IgD-negative memory B cell (primary cell): ENCODE results near the gene DLGAP4. TPM values are rescaled to one million over a fixed set of nuclear protein-coding genes. Genes with fewer than 3 reads are reported as not detected.

ENCODE experiments used
- H3K27ac Mint-ChIP-seq, 3 donors: one replicate each; pipeline ENCODE4 v1.8.0; 2020 to 2022; ENCODE audit warnings: mild to moderate bottlenecking in 3 of 3, mixed read lengths in 3 of 3, moderate library complexity in 1 of 3
- H3K27me3 Mint-ChIP-seq: one replicate; pipeline ENCODE4 v1.8.0; 2021; ENCODE audit warnings: mixed read lengths
- H3K36me3 Mint-ChIP-seq: one replicate; pipeline ENCODE4 v1.8.0; 2020; ENCODE audit warnings: mild to moderate bottlenecking, mixed read lengths
- H3K4me1 Mint-ChIP-seq, 3 donors: one replicate each; pipeline ENCODE4 v1.8.0; 2020 to 2022; ENCODE audit warnings: mixed read lengths in 3 of 3, mild to moderate bottlenecking in 1 of 3
- H3K4me3 Mint-ChIP-seq, 4 donors: one replicate each; pipeline ENCODE4 v1.8.0; 2020 to 2022; ENCODE audit warnings: mild to moderate bottlenecking in 4 of 4, mixed read lengths in 4 of 4, moderate library complexity in 3 of 4
- H3K9me3 Mint-ChIP-seq, 3 donors: one replicate each; pipeline ENCODE4 v1.8.0; 2020 to 2021; ENCODE audit warnings: mixed read lengths in 3 of 3, mild to moderate bottlenecking in 1 of 3
- polyA plus RNA-seq: library from polyadenylated mRNA; unstranded; fragments of 300-500 nt; fragmentation: Illumina TruSeq; gene quantifications from one replicate; pipeline ENCODE4 v1.2.3, GENCODE V29; 2021

DLGAP4 gene
- polyA plus RNA-seq, 1 donor from 2014 or later: 48.2 TPM

DNA sequence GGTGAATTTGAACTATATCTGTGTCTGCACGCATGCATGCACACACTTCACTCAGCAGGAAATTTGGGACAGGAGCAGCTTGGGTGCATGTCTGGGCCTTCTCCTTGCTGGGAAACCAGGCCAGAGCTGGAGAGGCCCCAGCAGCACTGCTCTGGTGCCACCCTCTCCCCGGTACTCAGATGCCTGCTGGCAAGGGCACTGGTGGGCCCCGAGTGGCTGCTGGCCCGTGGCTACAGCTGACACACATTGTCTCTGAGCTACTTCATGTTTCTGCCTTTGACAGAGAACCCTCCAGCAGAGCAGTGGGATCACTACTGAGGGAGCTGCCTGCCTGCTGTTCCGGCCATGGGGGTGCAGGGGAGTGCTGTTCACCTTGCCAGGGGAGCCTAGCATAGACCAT lies 37.5 kb downstream of the DLGAP4 start:
- no peak overlapping the region for H3K27ac Mint-ChIP-seq
- H3K9me3 Mint-ChIP-seq: peaks cover 0 to 2% (median 0%) of the 10 kb centered on the region in 3 donors
- peaks cover 0 to 3% (median 0%) of the 10 kb centered on the region in 3 donors for H3K4me1 Mint-ChIP-seq
- no peaks in the 10 kb centered on the region for H3K36me3 Mint-ChIP-seq
- H3K27me3 Mint-ChIP-seq: peaks cover 20% of the 10 kb centered on the region
- H3K4me3 Mint-ChIP-seq: no peak overlapping the region

DNA sequence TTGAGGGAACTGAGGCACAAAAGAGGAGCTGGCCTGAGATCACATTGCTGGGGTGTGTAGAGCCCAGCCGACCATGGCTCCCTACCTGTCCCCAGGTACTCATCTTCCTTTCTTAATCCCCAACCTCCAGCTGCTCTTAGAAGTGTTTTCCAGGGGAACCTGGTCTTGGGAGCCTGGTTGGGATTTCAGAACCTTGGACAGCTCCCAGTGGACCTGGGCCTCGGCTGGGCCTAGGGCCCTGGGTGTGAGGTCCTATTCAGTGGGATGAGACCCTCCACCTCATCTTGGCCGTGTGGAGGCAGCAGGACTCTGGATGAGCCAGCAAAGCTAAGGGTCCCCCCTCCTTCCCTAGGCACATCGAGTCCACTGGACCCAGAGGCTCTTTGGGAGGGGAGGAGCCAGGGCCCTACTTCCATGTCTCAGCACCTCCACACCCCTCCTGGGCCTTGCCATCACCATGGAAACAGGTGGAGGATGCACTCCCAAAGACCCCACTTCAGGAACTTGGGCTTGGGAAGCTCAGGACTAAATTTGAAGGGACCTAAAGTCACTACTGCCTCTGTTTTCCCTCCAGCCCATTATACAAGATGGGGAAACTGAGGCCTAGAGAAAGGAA lies 38.5 kb downstream of the DLGAP4 start:
- Mint-ChIP-seq H3K4me3 (no peak overlapping the region), H3K27ac (no peak overlapping the region), H3K9me3 (peaks cover 0 to 2% (median 0%) of the 10 kb centered on the region in 3 donors)

DNA sequence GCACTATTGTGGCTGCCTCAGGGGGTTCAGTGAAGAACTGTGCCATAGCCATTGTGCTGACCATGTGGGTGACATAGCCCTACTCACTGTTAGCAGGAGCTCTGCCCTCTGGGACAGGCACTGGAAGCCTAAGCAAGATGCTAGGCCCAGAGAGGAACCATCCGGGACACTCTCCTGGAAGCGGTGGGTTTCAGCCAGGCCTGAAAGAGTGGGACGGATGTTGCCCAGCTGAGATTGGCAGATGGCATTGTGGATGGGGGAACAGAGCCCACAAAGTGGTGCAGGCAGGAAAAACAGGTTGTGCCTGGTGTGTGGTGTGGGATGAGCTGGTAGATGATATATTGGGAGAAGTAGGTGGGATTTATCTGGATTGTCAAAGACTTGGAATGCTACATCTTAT lies 40.1 kb downstream of the DLGAP4 start:
- no peak overlapping the region for H3K27ac Mint-ChIP-seq
- H3K27me3 Mint-ChIP-seq: peaks cover 16% of the 10 kb centered on the region
- peaks cover 2% of the 10 kb centered on the region for H3K36me3 Mint-ChIP-seq
- H3K4me1 Mint-ChIP-seq: peaks cover 0 to under 1% (median 0%) of the 10 kb centered on the region in 3 donors
- H3K9me3 Mint-ChIP-seq: peaks cover 0 to 2% (median 0%) of the 10 kb centered on the region in 3 donors
- H3K4me3 Mint-ChIP-seq: no peak overlapping the region

More for the DNA sequence above, 38.5 kb downstream of the DLGAP4 start:
- H3K4me1 Mint-ChIP-seq: peaks cover 0 to 3% (median 0%) of the 10 kb centered on the region in 3 donors
- peaks cover 18% of the 10 kb centered on the region for H3K27me3 Mint-ChIP-seq
- peaks cover 2% of the 10 kb centered on the region for H3K36me3 Mint-ChIP-seq

DNA sequence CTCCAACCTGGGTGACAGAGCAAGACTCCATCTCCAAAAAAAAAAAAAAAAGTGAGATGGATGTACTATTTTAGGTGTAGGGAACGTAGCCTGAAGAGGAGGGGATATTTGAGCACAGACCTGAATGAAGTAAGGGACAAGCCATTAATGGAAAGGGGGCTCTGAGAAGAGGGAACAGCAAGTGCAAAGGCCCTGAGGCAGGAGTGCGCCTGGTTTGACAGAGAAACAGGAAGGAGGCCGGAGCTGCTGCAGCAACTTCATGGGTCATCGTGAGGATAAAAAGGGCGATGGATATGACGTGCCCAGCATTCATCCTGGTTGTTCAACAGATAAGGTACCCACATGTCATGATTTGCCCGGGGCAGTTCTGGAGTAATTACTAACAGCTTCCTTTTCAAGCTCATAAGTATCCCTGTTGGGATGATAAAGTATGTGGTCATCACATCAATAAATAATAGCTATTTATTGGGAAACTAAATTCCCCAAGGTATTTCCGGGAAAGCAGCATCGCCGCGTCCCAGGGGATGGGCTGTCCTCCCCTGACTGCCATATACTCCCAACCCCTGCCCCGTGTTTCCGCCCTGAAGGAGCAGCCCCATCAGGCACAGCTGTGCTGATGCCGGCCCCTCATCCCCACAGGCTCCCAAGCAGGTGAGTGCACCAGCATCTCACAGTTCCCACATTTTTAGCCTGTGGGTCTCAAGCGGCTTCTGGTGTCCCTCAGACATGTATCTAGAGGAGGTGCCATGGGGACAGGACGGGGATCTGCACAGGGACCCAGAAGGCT lies 43.4 kb downstream of the DLGAP4 start:
- Mint-ChIP-seq H3K27me3 (peaks cover 9% of the 10 kb centered on the region), H3K27ac (peak overlapping the region in 1 of 3 donors; percentile 59), H3K9me3 (no peaks in the 10 kb centered on the region), H3K4me1 (no peaks in the 10 kb centered on the region), H3K4me3 (no peak overlapping the region), H3K36me3 (peaks cover 2% of the 10 kb centered on the region)

DNA sequence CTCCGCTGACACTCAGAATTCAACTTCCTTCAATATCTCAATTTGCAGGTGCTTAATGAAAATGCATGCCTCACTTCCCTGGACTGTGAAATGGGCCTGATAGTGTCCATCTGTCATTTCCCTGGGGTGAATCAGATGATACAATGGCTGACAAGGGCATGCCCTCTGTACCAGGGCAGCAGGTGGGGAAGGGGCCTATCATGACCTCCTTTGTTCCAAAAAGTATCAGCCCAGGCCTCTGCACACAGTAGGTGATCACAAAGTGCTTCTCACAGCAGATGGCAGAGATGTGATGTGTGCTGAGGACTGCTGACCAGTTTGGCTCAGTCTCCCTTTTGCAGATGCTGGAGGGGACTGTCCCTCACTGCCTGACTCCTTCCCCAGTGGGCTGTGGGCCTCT lies 44.3 kb downstream of the DLGAP4 start:
- peaks cover 7% of the 10 kb centered on the region for H3K27me3 Mint-ChIP-seq
- H3K36me3 Mint-ChIP-seq: peaks cover 2% of the 10 kb centered on the region
- H3K4me3 Mint-ChIP-seq: no peak overlapping the region
- H3K27ac Mint-ChIP-seq: no peak overlapping the region
- H3K9me3 Mint-ChIP-seq: no peaks in the 10 kb centered on the region
- H3K4me1 Mint-ChIP-seq: no peaks in the 10 kb centered on the region

DNA sequence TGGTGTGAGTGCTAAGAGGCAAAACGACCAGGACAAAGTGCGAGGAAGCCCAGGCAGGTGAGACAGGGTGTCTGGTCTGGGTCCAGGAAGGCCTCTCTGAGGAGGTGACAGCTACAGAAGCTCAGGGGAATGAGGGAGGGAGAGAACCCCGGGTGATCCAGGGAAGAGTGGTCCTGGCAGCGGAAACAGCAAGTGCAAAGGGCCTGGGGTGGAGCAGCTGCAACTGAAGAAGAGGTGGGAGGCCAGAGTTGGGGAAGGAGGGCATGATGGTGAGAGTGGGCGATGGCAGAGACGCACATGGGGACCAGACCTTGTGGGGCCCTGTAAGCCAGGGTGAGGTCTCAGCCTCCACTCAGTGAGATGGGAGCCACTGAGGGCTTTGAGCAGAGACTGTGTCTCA lies 45.8 kb downstream of the DLGAP4 start:
- no peak overlapping the region for H3K4me3 Mint-ChIP-seq
- peaks cover 3% of the 10 kb centered on the region for H3K27me3 Mint-ChIP-seq
- no peaks in the 10 kb centered on the region for H3K9me3 Mint-ChIP-seq
- no peaks in the 10 kb centered on the region for H3K4me1 Mint-ChIP-seq
- H3K36me3 Mint-ChIP-seq: peaks cover 2% of the 10 kb centered on the region
- no peak overlapping the region for H3K27ac Mint-ChIP-seq

DNA sequence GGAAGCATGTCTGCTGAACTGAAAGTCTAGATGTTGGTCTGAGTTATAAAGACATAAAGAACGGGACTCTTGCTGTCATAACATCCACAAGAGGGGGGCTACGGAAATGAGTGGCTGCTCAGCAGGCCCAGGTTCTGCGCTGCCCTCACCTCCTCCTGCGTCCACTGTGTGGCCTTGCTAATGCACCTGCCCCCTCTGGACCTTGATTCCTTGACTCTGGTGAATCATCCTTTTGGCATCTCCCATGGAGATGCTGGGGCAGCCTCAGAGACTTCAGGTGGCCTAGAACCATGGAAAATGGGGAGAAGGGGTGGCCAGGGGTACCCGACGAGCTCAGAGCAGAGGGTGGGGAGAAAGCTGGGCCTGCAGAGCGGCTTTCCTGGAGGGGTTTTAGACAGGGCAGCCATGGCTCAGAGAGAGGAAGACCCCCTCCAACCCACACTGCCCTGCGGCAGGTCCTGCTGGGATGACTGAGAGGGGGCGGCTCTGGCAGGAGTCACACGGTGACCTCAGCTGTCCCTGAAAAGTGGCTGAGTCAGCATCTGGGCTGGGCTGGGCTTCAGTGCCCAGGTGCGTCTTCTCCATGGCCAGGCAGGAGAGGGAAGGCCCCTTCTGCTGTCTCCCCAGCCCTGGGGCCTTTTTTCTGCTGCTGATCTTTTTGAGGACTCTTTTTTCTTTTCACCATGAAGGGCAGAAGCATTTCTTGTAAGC lies 46.9 kb downstream of the DLGAP4 start:
- H3K4me3 Mint-ChIP-seq: no peak overlapping the region
- peaks cover 7% of the 10 kb centered on the region for H3K27me3 Mint-ChIP-seq
- peaks cover 0 to 3% (median 0%) of the 10 kb centered on the region in 3 donors for H3K9me3 Mint-ChIP-seq
- H3K4me1 Mint-ChIP-seq: no peaks in the 10 kb centered on the region
- H3K27ac Mint-ChIP-seq: no peak overlapping the region
- H3K36me3 Mint-ChIP-seq: peaks cover 2% of the 10 kb centered on the region

DNA sequence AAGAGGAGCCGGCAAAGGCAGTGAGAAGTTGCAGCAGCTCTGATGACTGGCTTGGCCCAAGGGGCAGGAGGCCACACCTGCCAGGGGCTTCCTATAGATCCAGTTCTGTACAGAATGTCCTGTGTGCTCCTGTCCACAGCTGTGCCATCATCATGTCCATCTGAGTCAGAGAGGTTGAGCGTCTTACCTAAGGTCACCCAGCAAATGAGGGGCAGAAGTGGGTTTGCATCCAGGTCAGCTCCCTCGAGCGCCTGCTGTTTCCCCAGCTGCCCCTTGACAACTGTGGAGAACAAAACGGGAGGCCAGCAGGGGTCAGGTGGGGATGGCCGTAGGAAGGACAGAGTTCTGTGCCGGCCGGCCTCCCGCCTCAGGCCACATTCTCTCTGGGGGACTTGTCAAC lies 47.6 kb downstream of the DLGAP4 start:
- H3K36me3 Mint-ChIP-seq: peaks cover 2% of the 10 kb centered on the region
- no peak overlapping the region for H3K4me3 Mint-ChIP-seq
- peaks cover 9% of the 10 kb centered on the region for H3K27me3 Mint-ChIP-seq
- peaks cover 0 to 3% (median 0%) of the 10 kb centered on the region in 3 donors for H3K9me3 Mint-ChIP-seq
- H3K4me1 Mint-ChIP-seq: no peaks in the 10 kb centered on the region
- H3K27ac Mint-ChIP-seq: no peak overlapping the region

DNA sequence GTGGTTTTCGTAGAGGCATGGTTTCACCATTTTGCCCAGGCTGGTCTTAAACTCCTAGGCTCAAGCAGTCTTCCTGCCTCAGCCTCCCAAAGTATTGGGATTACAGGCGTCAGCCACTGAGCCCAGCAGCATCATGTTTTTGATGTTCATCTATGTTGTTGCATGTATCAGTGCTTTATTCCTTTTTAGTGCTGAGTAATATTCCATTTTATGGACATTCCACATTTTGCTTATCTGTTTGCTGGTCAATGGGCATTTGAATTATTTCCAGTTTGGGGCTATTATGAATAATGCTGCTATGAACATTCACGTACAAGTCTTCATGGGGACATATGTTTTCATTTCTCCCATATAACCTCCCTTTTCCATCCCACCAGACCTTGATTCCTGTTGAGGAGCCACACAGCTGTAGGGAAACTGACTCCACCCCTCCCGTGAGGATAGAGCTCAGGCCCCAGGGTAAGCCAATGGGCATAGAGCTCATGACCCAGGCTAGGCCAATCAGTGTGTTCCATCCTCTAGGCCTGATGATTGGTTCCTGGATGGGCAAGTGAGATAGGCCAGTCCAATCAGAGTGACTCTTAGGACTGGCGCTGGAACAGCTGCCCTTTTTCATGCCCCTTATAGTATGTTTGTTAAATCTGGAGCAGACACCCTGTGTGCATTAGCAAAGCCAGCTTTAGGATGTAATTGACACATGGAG lies 49.5 kb downstream of the DLGAP4 start:
- Mint-ChIP-seq H3K27me3 (peaks cover 9% of the 10 kb centered on the region), H3K4me1 (peaks cover 0 to 1% (median 0%) of the 10 kb centered on the region in 3 donors), H3K4me3 (no peak overlapping the region), H3K9me3 (peaks cover 0 to 3% (median 0%) of the 10 kb centered on the region in 3 donors), H3K27ac (no peak overlapping the region), H3K36me3 (no peaks in the 10 kb centered on the region)

DNA sequence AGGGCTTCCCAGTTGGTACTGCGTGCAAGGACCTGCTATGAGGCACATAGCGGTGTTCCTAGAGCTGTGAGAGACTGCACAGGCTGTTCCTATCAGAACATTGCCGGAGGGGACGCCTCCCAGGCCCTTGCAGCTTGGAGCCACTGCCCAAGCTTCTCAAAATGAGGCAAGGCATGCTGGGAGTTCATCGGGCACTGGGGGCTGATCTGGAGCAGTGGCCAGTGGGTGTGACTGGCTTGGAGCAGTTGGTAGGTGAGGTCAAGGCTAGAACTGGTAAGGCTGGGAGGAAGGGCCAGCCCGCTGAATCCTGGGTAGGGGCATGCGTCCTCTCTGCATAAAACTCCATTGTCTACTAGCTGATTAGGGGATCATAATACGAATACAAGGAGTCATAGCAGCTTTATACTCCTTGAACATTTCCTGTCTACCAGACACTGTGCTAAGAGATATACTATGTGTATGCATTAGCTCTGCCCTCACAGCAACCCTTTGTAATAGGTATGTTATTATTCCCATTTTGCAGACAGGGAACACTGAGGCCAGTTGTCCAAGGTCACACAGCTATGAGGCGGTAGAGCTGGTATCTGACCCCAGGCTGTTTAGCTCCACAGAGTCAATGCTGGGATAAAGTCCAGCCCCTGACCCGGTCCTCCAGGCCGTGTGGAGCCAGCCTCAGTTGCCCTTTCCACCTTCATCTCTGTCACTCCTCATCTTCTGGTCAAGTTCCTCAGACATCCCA lies 53.7 kb downstream of the DLGAP4 start:
- H3K4me3 Mint-ChIP-seq: no peak overlapping the region
- peaks cover 11% of the 10 kb centered on the region for H3K27me3 Mint-ChIP-seq
- peaks cover 0 to 3% (median 0%) of the 10 kb centered on the region in 3 donors for H3K4me1 Mint-ChIP-seq
- H3K9me3 Mint-ChIP-seq: peaks cover 0 to 3% (median 0%) of the 10 kb centered on the region in 3 donors
- H3K36me3 Mint-ChIP-seq: no peaks in the 10 kb centered on the region
- no peak overlapping the region for H3K27ac Mint-ChIP-seq

DNA sequence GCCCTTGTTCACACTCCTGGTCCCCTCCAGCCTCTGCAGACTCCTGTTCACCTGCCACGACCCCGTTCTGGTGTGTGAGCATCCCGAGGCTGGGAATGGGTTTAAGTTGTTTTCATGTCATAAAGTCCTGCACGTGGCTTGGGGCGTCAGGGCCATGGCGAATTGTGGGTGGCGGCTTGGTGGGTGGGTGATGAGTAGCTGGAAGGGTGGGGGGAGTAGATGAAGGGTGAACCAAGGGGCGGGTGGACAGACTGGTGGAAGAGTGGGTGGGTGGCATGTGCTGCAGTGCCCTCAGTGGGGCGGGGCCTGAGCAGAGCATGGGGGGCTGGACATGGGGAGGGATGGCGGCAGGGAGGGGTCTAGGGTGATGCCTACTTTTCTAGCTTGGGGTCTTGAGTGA lies 54.3 kb downstream of the DLGAP4 start:
- H3K27me3 Mint-ChIP-seq: peaks cover 11% of the 10 kb centered on the region
- H3K4me1 Mint-ChIP-seq: peaks cover 0 to 3% (median 0%) of the 10 kb centered on the region in 3 donors
- no peaks in the 10 kb centered on the region for H3K36me3 Mint-ChIP-seq
- H3K27ac Mint-ChIP-seq: no peak overlapping the region
- H3K4me3 Mint-ChIP-seq: no peak overlapping the region
- H3K9me3 Mint-ChIP-seq: peaks cover 0 to 3% (median 0%) of the 10 kb centered on the region in 3 donors

DNA sequence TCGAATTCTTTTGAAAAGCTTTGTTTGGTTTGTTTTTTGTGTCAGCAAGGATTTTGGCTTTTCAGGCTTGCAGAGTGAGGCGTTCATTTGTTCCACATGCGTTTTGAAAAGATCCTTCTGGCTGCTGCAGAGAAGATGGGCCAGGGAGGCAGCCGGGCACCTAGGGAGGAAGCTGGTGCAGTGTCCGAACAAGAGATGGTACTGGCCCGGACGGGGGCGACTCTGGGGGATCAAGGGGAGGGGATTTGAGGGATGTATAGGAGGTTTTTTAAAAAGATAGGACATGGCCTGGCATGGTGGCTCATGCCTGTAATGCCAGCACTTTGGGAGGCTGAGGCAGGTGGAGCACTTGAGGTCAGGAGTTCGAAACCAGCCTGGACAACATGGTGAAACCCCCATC lies 55.3 kb downstream of the DLGAP4 start:
- Mint-ChIP-seq H3K36me3 (no peaks in the 10 kb centered on the region), H3K27me3 (peaks cover 11% of the 10 kb centered on the region), H3K4me3 (no peak overlapping the region), H3K9me3 (peaks cover 0 to 3% (median 0%) of the 10 kb centered on the region in 3 donors), H3K4me1 (peaks cover 0 to 3% (median 0%) of the 10 kb centered on the region in 3 donors), H3K27ac (no peak overlapping the region)

DNA sequence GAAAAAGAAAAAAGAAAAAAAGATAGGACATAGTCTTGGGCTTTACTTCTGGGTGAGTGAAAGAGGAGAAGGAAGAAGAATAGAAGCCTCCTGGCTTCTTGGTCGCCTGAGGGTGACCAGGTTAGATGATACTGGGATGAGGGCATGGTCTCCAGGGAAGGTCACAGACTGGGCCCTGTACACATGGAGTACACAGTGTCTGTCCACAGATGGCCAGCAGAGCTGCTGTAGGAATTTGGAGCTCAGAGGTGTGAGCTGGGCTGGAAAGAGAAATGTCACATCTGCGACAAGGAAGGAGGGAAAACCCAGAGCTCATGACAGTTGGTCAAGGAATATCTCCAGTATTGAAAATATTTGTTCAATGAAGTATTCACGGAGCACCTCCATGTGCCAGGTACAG lies 56.1 kb downstream of the DLGAP4 start:
- Mint-ChIP-seq H3K27me3 (peaks cover 9% of the 10 kb centered on the region), H3K4me1 (peaks cover 0 to 3% (median 0%) of the 10 kb centered on the region in 3 donors), H3K36me3 (no peaks in the 10 kb centered on the region), H3K27ac (no peak overlapping the region), H3K9me3 (peaks cover 0 to 3% (median 0%) of the 10 kb centered on the region in 3 donors), H3K4me3 (no peak overlapping the region)
